Upper lobe of left lung (tissue), 6 donors: Measurements from ENCODE around the gene HOXD12. TPM values are rescaled to one million over a fixed set of nuclear protein-coding genes. Genes with fewer than 3 reads are reported as not detected.
A peak's percentile ranks its signal among the peaks of the same experiment; 100 is the strongest.

Experiments used
- ATAC-seq, 2 donors: fragments of 200-7000 bp; cut with Tn5 transposase; one replicate each; pipeline ENCODE4 v1.9.1; 2022; ENCODE audit warnings: mild to moderate bottlenecking in 2 of 2, moderate library complexity in 2 of 2; ENCODE audit not compliant: low FRiP score in 2 of 2
- DNase-seq, 2 donors: peaks; one replicate each; pipeline ENCODE4 v3.0.0-alpha.2; 2019 to 2020
- H3K27ac ChIP-seq, 4 donors: fragments of 200-600 bp; sonication (generic); one replicate each; pipeline ENCODE4 v1.5.1; 2016 to 2019
- H3K27me3 ChIP-seq, 4 donors: fragments of 200-600 bp; sonication (generic); one replicate each; pipeline ENCODE4 v1.5.1; 2017 to 2019
- H3K36me3 ChIP-seq, 4 donors: fragments of 200-600 bp; sonication (generic); one replicate each; pipeline ENCODE4 v1.5.1; 2016 to 2019
- H3K4me1 ChIP-seq, 4 donors: fragments of 200-600 bp; sonication (generic); one replicate each; pipeline ENCODE4 v1.5.1; 2018 to 2019
- H3K4me3 ChIP-seq, 4 donors: fragments of 200-600 bp; sonication (generic); one replicate each; pipeline ENCODE4 v1.5.1; 2017 to 2019; ENCODE audit warnings: mild to moderate bottlenecking in 2 of 4, moderate library complexity in 1 of 4
- H3K9me3 ChIP-seq, 4 donors: fragments of 200-600 bp; sonication (generic); one replicate each; pipeline ENCODE4 v1.5.1; 2018 to 2019
- EP300 ChIP-seq, 4 donors: sonication (generic); formaldehyde crosslinking; IDR thresholded peaks; one replicate each; pipeline ENCODE4 v1.5.1; 2017; ENCODE audit warnings: antibody characterized with exemption in 4 of 4, control low read depth in 2 of 4
- POLR2A ChIP-seq, 4 donors: fragments of 450-650 bp; IDR thresholded peaks; one replicate each; pipeline ENCODE4 v1.5.1; 2016 to 2017; ENCODE audit warnings: antibody characterized with exemption in 4 of 4, mild to moderate bottlenecking in 2 of 4
- POLR2AphosphoS5 ChIP-seq, 2 donors: sonication (generic); formaldehyde crosslinking; IDR thresholded peaks; one replicate each; pipeline ENCODE4 v1.5.1; 2017; ENCODE audit warnings: antibody characterized with exemption in 2 of 2
- WGBS, 2 donors: methylation state at CpG; one replicate each; pipeline ENCODE4 v1.1.5; 2017 to 2018; 5-methylcytosine and 5-hydroxymethylcytosine counted together
- total RNA-seq, 6 donors: library from RNA; depleted of rRNA in 4 of 6; stranded (reverse); fragments of >200 nt in 4 of 6; gene quantifications; one replicate each; pipeline versions ENCODE4 v1.1.0 to v1.2.1, GENCODE V29; 2016 to 2021
- TF ChIP-seq, protein P1 (sequence below), 6 experiments: fragments of 450-650 bp in 4 of 6; fragments of 200-600 bp in 2 of 6; sonication (generic) in 2 of 6; IDR thresholded peaks; one replicate each; pipeline ENCODE4 v1.5.1; 2016 to 2019; ENCODE audit warnings: antibody characterized with exemption in 6 of 6
- donor health status: DM: no; HTN: no; CAD: no; lungs with moderate emphysema.
- donor health status: DM: no; HTN: yes; CAD: no; lungs with severe emphysema.

The HOXD12 gene, protein sequence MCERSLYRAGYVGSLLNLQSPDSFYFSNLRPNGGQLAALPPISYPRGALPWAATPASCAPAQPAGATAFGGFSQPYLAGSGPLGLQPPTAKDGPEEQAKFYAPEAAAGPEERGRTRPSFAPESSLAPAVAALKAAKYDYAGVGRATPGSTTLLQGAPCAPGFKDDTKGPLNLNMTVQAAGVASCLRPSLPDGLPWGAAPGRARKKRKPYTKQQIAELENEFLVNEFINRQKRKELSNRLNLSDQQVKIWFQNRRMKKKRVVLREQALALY
- not detected for total RNA-seq

DNA sequence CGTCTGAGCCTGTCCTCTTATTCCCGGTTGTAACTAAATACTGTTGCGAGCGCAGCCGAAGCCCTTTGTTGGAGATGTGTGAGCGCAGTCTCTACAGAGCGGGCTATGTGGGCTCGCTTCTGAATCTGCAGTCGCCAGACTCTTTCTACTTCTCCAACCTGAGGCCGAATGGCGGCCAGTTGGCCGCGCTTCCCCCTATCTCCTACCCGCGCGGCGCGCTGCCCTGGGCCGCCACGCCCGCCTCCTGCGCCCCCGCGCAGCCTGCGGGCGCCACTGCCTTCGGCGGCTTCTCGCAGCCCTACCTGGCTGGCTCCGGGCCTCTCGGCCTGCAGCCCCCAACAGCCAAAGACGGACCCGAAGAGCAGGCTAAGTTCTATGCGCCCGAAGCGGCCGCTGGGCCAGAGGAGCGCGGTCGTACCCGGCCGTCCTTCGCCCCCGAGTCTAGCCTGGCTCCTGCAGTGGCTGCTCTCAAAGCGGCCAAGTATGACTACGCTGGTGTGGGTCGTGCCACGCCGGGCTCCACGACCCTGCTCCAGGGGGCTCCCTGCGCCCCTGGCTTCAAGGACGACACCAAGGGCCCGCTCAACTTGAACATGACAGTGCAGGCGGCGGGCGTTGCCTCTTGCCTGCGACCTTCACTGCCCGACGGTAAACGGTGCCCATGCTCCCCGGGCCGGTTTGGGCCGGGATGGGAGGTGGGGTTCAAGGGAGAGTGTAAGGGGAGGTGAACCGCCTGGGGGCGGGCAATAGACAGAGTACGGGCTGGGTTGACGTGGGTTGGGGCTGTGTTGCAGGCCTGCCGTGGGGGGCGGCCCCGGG is at the start of gene HOXD12:
Gene HOXD12 (plus strand): TSS at position 68 of the 819 bp plus-strand sequence. CDS start 7 bp downstream, at position 75.
- Histone ChIP-seq H3K27ac (no peak within 1 kb of the TSS), H3K4me3 (no peak within 1 kb of the TSS), H3K27me3 (peaks cover 0 to 90% (median 61%) of the 10 kb centered on the region in 4 donors), H3K36me3 (no peaks in the 10 kb centered on the region), H3K4me1 (peaks cover 23 to 45% (median 30%) of the 10 kb centered on the region in 4 donors), H3K9me3 (no peaks in the 10 kb centered on the region)
- DNase-seq = peak in 1 of 2 donors; percentile 73
- 0 to 7% methylated on average over 7 to 47 of the region's 70 CpGs for WGBS, 2 donors
- TF ChIP-seq POLR2A (IDR thresholded peaks at IDR 0.05) = no peak
- TF ChIP-seq POLR2AphosphoS5 (IDR thresholded peaks at IDR 0.05) = no peak
- TF ChIP-seq, protein P1, sequence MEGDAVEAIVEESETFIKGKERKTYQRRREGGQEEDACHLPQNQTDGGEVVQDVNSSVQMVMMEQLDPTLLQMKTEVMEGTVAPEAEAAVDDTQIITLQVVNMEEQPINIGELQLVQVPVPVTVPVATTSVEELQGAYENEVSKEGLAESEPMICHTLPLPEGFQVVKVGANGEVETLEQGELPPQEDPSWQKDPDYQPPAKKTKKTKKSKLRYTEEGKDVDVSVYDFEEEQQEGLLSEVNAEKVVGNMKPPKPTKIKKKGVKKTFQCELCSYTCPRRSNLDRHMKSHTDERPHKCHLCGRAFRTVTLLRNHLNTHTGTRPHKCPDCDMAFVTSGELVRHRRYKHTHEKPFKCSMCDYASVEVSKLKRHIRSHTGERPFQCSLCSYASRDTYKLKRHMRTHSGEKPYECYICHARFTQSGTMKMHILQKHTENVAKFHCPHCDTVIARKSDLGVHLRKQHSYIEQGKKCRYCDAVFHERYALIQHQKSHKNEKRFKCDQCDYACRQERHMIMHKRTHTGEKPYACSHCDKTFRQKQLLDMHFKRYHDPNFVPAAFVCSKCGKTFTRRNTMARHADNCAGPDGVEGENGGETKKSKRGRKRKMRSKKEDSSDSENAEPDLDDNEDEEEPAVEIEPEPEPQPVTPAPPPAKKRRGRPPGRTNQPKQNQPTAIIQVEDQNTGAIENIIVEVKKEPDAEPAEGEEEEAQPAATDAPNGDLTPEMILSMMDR (IDR thresholded peaks at IDR 0.05) = no peak
- no peak for TF ChIP-seq EP300 (IDR thresholded peaks at IDR 0.05)
- no peak for ATAC-seq

DNA sequence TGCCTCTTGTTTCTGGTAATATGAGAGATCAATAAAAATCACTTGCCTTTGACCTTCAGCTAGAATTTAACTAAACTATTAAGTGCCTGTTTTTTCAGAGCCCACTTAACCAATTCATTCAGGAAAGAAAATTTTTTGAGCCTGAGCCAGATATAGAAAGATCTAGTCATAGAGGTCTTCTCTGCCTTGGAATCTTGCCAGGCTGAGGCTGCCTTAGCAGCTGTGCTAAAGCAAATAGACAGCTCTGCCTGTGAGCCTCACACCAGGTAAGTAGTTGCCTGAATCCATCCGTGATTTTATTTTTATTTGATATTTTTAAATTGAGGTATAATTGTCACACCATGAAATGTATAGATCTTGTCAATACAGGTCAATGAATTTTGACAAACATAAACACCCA is 43.2 kb upstream of the HOXD12 start:
- Histone ChIP-seq H3K27ac (no peak overlapping the region), H3K27me3 (no peaks in the 10 kb centered on the region), H3K4me3 (no peak overlapping the region), H3K36me3 (no peaks in the 10 kb centered on the region), H3K4me1 (no peaks in the 10 kb centered on the region), H3K9me3 (no peaks in the 10 kb centered on the region)
- DNase-seq (no peak), ATAC-seq (no peak)
- TF ChIP-seq POLR2A (IDR thresholded peaks at IDR 0.05) (no peak), POLR2AphosphoS5 (IDR thresholded peaks at IDR 0.05) (no peak), EP300 (IDR thresholded peaks at IDR 0.05) (no peak)
- TF ChIP-seq, protein P1 (IDR thresholded peaks at IDR 0.05) = no peak
- 24 to 29% methylated on average over 1 of the region's 1 CpG for WGBS, 2 donors

DNA sequence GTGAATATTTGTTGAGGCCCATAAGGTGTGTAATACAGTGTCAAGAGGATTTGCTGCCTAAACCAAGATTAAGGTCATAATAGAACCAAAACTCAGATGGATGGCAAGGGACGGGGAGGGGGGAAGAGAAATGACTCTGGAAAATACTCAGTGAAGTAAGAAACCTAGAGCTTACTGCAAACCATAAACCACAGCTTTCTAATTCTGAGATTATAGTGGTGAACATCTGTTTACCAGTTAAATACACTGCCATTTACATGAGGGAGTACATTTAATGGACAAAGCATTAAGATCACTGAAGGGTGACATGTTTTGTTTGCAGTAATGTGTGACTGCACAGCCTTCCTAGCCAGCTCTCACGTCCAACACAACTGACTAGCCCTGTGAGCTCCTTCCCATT is 35.6 kb upstream of the HOXD12 start:
- DNase-seq (no peak), ATAC-seq (no peak)
- TF ChIP-seq, protein P1 (IDR thresholded peaks at IDR 0.05) = no peak
- no peak for TF ChIP-seq POLR2AphosphoS5 (IDR thresholded peaks at IDR 0.05)
- no peak for TF ChIP-seq EP300 (IDR thresholded peaks at IDR 0.05)
- no peak for TF ChIP-seq POLR2A (IDR thresholded peaks at IDR 0.05)
- peaks cover 10 to 23% (median 14%) of the 10 kb centered on the region in 4 donors for H3K4me1 ChIP-seq
- 40 to 53% methylated on average over 2 of the region's 2 CpGs for WGBS, 2 donors
- no peaks in the 10 kb centered on the region for H3K36me3 ChIP-seq
- H3K4me3 ChIP-seq = no peak overlapping the region
- no peaks in the 10 kb centered on the region for H3K9me3 ChIP-seq
- H3K27ac ChIP-seq = no peak overlapping the region
- H3K27me3 ChIP-seq = peaks cover 0 to 30% (median 20%) of the 10 kb centered on the region in 4 donors

DNA sequence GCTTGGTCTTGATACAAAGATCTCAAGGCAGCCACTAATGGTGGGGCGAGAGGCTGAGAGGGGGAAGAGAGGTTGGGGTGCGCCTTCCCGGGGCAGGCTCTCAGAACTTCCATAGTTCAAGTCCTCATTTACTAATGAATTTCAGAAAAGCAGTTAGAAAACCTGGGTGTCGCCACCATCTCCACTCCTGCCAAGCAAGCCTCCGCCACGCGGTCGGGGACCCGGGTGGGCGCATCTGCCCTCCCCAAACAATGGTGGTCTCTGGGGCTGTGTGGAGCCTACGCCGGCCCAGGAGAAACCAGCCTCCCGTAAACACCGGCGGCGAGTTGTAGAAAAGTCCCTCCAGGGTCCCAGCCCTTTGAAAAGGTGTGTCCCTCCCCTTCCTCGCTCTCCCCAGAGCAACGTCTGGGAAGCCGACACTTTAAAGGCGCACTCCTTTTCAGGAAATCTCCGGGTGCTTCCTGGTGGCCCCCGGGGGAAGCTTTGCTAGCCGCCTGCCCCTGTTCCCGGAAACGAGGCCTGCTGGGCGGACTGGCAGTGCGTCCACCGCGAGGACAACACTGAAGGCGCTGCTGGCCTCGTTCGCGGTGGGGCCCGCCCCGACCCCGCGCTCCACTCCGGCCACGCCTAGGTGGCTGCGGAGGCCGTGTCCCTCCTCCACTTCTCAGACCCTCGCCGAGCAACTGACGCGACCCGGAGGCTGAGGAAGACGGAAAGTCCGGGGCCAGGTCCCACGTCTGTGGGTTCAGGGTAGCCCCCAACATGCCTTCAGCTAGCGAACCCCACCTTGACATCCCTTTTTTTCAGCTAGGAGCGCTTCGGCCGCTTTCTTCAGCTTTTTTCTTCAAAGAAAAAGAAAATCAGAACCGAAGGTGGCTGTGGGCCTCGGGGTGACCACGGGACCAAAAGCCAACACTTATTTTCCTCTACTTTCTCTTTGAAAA is 32.7 kb upstream of the HOXD12 start:
- H3K27me3 ChIP-seq = peaks cover 0 to 51% (median 27%) of the 10 kb centered on the region in 4 donors
- ATAC-seq = peak in 1 of 2 donors; percentile 42
- TF ChIP-seq POLR2A (IDR thresholded peaks at IDR 0.05) = no peak
- no peak for TF ChIP-seq POLR2AphosphoS5 (IDR thresholded peaks at IDR 0.05)
- no peak for TF ChIP-seq EP300 (IDR thresholded peaks at IDR 0.05)
- TF ChIP-seq, protein P1 (IDR thresholded peaks at IDR 0.05) = no peak
- no peaks in the 10 kb centered on the region for H3K9me3 ChIP-seq
- 13 to 18% methylated on average over 25 to 56 of the region's 56 CpGs for WGBS, 2 donors
- H3K27ac ChIP-seq = no peak overlapping the region
- peak overlapping the region in 3 of 4 donors; percentile 21 to 39 (median 34) for H3K4me3 ChIP-seq
- H3K4me1 ChIP-seq = peaks cover 10 to 29% (median 14%) of the 10 kb centered on the region in 4 donors
- DNase-seq = peak in 1 of 2 donors; percentile 82
- no peaks in the 10 kb centered on the region for H3K36me3 ChIP-seq
